Astrocyte (in vitro differentiated cells and primary cell): ENCODE measurements around the gene PDE7B.

ENCODE experiments used
- CTCF ChIP-seq: IDR thresholded peaks from 2 replicates; pipeline ENCODE4 v1.5.1; 2011; ENCODE audit warnings: low read depth, mild to moderate bottlenecking, inconsistent platforms, low read length, moderate library complexity; ENCODE audit not compliant: insufficient read depth
- EZH2 ChIP-seq: IDR thresholded peaks from 2 replicates; pipeline ENCODE4 v1.6.1; 2012; ENCODE audit warnings: mild to moderate bottlenecking, low read length, inconsistent platforms; ENCODE audit not compliant: insufficient read depth

DNA sequence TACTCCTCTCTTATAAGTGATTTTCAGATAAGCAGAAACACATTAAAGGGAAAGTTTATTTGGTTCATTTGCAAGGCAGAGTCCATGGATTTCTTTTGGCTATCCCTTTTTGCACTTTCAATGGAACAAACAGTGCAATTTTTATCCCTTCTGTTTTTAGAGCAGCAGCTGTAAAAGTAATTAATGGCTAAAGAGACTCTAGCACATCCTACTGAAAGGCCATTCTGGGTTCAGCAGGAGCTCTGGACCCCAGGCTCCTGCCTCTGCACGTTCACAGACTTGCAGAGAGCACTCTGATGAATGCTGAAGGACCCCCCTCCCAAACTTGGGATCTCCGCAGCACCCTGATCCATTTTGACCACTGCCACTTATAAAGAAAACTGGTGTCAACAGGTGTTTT is 40.3 kb upstream of the PDE7B start:
- TF ChIP-seq CTCF (no peak), EZH2 (no peak)
